Islet precursor cell (in vitro differentiated cells): ENCODE data around the gene GZMB.
"Not testable (repeated sequence)": the region's sequence is repeated elsewhere in the genome, so short reads cannot be mapped to it uniquely, and the experiment has no call there.

ENCODE experiments used
- DNase-seq: peaks from one replicate; pipeline ENCODE4 v3.0.0-alpha.2; 2018

The GZMB gene

GRCh38 chr14:24630872-24631477 is 3.0 kb downstream of the GZMB start:
- DNase-seq, result no peak

DNA sequence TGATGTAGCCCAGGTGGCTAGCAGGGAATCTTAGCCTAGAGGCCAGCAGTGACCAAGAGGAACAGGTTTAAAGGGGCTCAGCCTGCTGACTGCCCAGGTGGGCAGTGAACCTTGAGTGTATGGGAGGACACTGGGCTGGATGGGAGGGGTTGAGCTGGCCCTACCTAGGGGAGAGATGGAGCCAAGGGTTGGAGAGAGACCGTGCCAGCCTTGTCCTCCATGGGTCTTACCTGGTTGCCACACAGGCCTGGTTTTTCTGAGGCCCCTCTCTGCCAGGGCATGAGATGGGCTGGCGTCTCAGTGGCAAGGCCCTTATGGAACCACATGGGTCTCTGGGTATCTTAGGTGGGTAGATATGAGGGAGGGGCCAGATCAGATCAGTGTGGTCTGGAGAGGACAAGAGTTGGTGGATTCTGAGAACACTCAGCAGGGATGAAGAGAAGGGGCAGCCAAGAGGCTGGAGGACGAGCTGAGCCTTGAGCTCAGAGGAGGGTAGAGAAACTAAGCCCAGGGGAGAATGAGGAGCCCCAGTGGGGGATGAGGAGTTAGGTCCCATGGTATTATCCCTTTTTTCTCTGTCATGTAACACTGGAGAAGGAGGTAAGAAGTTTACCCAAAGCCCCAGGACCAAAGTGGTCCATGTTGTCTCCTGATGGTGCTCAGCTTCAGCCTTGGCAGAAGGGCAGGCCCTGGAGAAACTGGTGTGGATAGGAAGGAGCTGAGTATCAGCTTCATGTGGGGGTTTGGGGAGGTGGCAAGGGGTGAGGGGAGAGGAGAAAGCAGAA is 3.7 kb downstream of the GZMB start:
- DNase-seq, result no peak

GRCh38 chr14:24629521-24629920 is 4.5 kb downstream of the GZMB start:
- DNase-seq, result no peak

- no peak for DNase-seq
Observed at GRCh38 chr14:24613747-24614146, 20.2 kb downstream of the GZMB start.

GRCh38 chr14:24613241-24613640 is 20.7 kb downstream of the GZMB start:
- no peak for DNase-seq

DNA sequence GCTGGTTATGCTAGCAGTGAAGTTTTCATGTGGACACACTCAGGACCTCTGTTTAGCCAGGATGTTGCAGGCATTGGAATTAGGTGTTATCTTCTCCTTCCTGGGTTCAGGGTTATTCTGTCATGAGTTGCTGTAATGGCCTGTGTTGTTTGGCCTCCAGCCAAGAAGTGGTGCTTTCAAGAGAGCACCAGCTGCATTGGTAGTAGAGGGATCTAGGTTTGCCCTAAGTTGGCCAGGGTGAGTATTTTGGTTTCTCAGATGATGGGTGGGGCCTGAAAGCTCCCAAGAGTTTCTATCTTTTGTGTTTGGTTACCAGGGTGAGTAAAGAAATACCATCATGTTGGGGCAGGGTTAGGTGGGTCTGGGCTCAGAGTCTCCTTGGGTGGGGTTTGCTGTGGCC is 21.8 kb downstream of the GZMB start:
- no peak for DNase-seq

- no peak for DNase-seq
Observed at GRCh38 chr14:24609655-24610344, 24.2 kb downstream of the GZMB start, which contains the start of gene GZMH. TSS of gene GZMH (minus strand) at chr14:24609685. CDS start at chr14:24609613, 72 bp downstream.

GRCh38 chr14:24607635-24608514 is 26.1 kb downstream of the GZMB start:
- no peak for DNase-seq

DNA sequence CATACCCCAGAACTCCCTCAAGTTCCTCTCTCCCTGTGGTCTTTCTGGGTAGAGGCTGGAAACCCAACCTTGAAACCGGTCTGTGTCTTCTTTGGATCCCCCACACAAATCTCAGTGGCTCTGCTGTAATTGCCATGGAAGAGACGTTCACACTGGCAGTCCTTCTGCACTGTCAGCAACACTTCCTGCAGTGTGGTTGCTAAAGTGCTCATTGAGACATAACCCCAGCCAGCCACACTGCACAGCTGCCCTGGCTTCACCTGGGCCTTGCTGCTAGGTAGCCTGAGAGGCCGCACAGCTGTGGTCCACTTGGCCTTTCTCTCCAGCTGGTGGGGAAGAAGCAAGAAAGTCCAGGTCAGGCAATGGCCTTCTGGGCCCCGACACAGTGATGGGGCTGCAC is 26.9 kb downstream of the GZMB start:
- no peak for DNase-seq

DNA sequence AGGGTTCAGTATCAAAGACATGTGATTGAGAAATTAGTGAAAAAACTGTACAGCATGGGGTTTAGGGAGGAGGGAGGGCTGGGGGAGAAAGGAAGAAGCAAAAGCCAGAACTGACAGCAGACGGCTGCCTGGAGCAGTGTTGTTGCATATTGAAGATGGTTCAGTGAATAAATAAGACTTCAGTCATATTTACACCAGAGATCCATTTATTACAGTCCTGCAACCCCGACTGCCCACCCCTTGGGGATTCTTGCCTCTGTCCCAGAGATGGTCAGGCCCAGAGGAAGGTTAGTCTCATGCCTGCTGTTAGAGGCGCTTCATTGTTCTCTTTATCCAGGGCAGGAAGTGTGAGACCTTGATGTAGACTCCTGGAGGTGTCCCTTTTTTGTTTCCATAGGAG is 27.7 kb downstream of the GZMB start:
- no peak for DNase-seq

DNA sequence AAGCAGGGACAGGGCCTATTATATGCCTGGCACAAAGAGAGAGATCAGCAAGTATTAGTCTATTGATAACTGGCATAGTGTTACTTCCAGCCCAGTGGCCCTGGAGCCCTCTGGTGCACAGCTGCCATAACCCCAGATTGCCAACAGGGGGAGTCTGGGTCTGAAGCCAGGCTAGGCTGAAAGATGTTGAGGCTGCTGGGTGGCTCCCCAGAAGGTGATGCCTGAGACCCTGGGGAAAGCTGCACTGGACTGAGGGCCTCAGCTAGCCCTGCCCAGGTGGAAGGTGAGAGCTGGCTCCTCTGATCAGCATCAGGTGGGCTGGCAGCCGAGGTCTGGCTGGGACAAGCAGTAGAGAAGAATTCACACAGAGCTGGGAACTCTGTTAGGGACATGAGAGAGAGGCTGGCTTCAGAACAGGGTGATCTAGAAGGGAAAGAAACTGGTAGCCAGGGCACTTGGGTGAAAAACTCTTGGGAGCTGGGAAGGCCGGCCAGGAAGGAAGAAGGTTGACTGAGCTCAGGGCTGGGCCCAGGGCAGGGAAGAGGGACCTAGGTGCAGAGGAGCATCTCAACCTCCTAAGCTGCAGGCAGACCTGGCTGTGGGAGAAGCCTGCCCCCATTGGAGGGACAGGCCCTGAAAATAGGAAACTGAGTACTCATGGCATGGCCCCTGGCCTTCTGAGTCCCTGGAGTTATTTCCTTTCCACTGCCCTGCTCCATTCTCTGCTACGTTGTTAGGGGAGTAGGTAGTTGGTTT is 28.4 kb downstream of the GZMB start:
- peak; percentile 76 for DNase-seq

GRCh38 chr14:24597403-24597802 is 36.6 kb downstream of the GZMB start:
- no peak for DNase-seq

- no peak for DNase-seq
Observed at GRCh38 chr14:24595073-24595808, 38.7 kb downstream of the GZMB start.

DNA sequence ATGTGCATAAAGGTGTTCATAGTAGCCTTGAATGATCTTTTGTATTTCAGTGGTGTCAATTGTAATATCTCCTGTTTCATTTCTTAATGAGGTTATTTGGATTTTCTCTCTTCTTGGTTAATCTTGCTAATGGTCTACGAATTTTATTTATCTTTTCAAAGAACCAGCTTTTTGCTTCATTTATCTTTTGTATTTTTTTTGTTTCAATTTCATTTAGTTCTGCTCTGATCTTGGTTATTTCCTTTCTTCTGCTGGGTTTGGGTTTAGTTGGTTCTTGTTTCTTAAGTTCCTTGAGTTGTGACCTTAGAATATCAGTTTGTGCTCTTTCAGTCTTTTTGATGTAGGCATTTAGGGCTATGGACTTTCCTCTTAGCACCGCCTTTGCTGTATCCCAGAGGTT is 43.0 kb downstream of the GZMB start:
- not testable (repeated sequence) for DNase-seq

DNA sequence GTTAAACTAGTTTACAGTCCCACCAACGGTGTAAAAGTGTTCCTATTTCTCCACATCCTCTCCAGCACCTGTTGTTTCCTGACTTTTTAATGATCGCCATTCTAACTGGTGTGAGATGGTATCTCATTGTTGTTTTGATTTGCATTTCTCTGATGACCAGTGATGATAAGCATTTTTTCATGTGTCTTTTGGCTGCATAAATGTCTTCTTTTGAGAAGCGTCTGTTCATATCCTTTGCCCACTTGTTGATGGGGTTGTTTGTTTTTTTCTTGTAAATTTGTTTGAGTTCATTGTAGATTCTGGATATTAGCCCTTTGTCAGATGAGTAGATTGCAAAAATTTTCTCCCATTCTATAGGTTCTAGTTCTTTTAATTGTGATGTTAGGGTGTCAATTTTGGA is 49.6 kb downstream of the GZMB start:
- DNase-seq, result not testable (repeated sequence)
